PC-3 (cell line): Measurements from ENCODE around the gene MAD1L1. TPM values are rescaled to one million over a fixed set of nuclear protein-coding genes. Genes with fewer than 3 reads are reported as not detected.

Source experiments
- ATAC-seq: fragments of 200-7000 bp; cut with Tn5 transposase; 2 replicates; pipeline ENCODE4 v1.9.1; 2020; ENCODE audit warnings: mild to moderate bottlenecking, moderate library complexity
- BruUV-seq: library from RNA; stranded (reverse); fragments of 400-500 nt; replicated peaks from 2 replicates; lab custom pipeline; 2021; lab: Mats Ljungman, UMichigan
- CTCF ChIA-PET: fragments of 300-600 bp; sonication (Branson Sonifier 250); formaldehyde crosslinking; loops from one replicate; lab custom pipeline; 2022; ENCODE audit warnings: antibody characterized with exemption; lab: Charles Lee
- POLR2A ChIA-PET: fragments of 300-600 bp; sonication (Branson Sonifier 250); formaldehyde crosslinking; loops from one replicate; lab custom pipeline; 2022; ENCODE audit warnings: antibody characterized with exemption; ENCODE audit not compliant: unreplicated experiment; lab: Charles Lee
- DNase-seq: peaks from one replicate; pipeline ENCODE4 v3.0.0-alpha.2; 2015
- H2AFZ ChIP-seq: fragments of 300-600 bp; sonication (generic); 2 replicates; pipeline ENCODE4 v1.6.0; 2016; ENCODE audit warnings: antibody characterized with exemption, low read length
- H3F3A ChIP-seq: fragments of 300-600 bp; sonication (generic); one replicate; pipeline ENCODE4 v1.6.0; 2017; ENCODE audit warnings: antibody characterized with exemption, low read length, control low read depth, mild to moderate bottlenecking; ENCODE audit not compliant: unreplicated experiment
- H3K27ac ChIP-seq: fragments of 300-600 bp; sonication (generic); 2 replicates; pipeline ENCODE4 v1.5.1; 2016; ENCODE audit warnings: mild to moderate bottlenecking, low read length
- H3K27me3 ChIP-seq: fragments of 300-600 bp; sonication (generic); 2 replicates; pipeline ENCODE4 v1.6.1; 2016; ENCODE audit warnings: low read length, mixed read lengths
- H3K36me3 ChIP-seq: fragments of 300-600 bp; sonication (generic); 2 replicates; pipeline ENCODE4 v1.6.1; 2016; ENCODE audit warnings: low read depth, mixed run types, low read length, mixed read lengths
- H3K4me1 ChIP-seq: fragments of 300-600 bp; sonication (generic); 2 replicates; pipeline ENCODE4 v1.5.1; 2016; ENCODE audit warnings: low read length; ENCODE audit not compliant: insufficient read depth
- H3K4me2 ChIP-seq: fragments of 300-600 bp; sonication (generic); 2 replicates; pipeline ENCODE4 v1.6.0; 2016; ENCODE audit warnings: low read length
- H3K4me3 ChIP-seq: fragments of 300-600 bp; sonication (generic); 2 replicates; pipeline ENCODE4 v1.5.1; 2016; ENCODE audit warnings: mild to moderate bottlenecking, low read length, mixed read lengths
- H3K79me2 ChIP-seq: fragments of 300-600 bp; sonication (generic); 2 replicates; pipeline ENCODE4 v1.6.1; 2017; ENCODE audit warnings: low read length, mixed read lengths
- H3K9ac ChIP-seq: fragments of 300-600 bp; sonication (generic); 2 replicates; pipeline ENCODE4 v1.6.0; 2016; ENCODE audit warnings: mild to moderate bottlenecking, low read length
- H3K9me2 ChIP-seq: fragments of 300-600 bp; sonication (generic); replicated peaks from 2 replicates; pipeline ENCODE4 v1.6.1; 2016; ENCODE audit warnings: mixed run types, low read length, mixed read lengths
- H3K9me3 ChIP-seq: fragments of 300-600 bp; sonication (generic); 2 replicates; pipeline ENCODE4 v1.6.1; 2016; ENCODE audit warnings: low read length, mixed read lengths
- H4K20me1 ChIP-seq: fragments of 300-600 bp; sonication (generic); 2 replicates; pipeline ENCODE4 v1.6.1; 2016; ENCODE audit warnings: low read length, mixed read lengths
- EZH2 ChIP-seq: fragments of 300-600 bp; sonication (generic); IDR thresholded peaks from one replicate; pipeline ENCODE4 v1.6.1; 2017; ENCODE audit warnings: antibody characterized with exemption, mild to moderate bottlenecking, low read length; ENCODE audit not compliant: unreplicated experiment
- EZH2phosphoT487 ChIP-seq: fragments of 300-600 bp; sonication (generic); IDR thresholded peaks from 2 replicates; pipeline ENCODE4 v1.6.1; 2018; ENCODE audit warnings: mild to moderate bottlenecking, antibody characterized with exemption, low read length, borderline replicate concordance
- intact Hi-C: fragments of 100-400 bp; cut with micrococcal nuclease; formaldehyde crosslinking; loops from 2 replicates; pipeline ENCODE4 v1.9.0; 2023
- total RNA-seq: library from RNA; depleted of rRNA; stranded (reverse); fragments of >200 nt; gene quantifications from 2 replicates; pipeline ENCODE4 v1.2.3, GENCODE V29; 2014
- TF ChIP-seq, protein P1 (sequence below): fragments of 300-600 bp; sonication (generic); conservative IDR thresholded peaks from 2 replicates; pipeline ENCODE4 v1.5.1; 2017; ENCODE audit warnings: antibody characterized with exemption, low read depth, mild to moderate bottlenecking, low read length

MAD1L1 gene
- total RNA-seq, 1 experiment from 2014 or later, result 88.4 TPM

DNA sequence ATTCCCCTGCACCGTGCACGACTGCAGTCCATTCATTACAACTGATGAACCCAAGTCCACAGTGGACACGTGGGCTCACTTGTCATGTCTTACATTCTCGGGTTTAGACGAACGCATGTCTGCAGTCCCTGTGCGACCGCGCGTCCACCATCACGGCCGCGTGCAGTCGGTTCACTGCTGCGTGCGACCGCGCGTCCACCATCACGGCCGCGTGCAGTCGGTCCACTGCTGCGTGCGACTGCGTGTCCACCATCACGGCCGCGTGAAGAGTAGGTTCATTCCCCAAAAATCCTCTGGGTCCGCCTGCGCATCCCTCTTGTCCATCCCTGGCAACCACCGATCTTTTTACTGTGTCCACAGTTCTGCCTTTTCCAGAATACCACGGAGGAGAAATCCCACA, 100.5 kb downstream of the MAD1L1 start:
- DNase-seq, result no peak
- Histone ChIP-seq H3K4me2 (no peak overlapping the region), H2AFZ (no peak overlapping the region), H3K9me2 (no peaks in the 10 kb centered on the region), H3F3A (no peaks in the 10 kb centered on the region), H3K36me3 (peaks cover 8% of the 10 kb centered on the region; the same call in 1 of the 2 replicates), H3K9me3 (no peaks in the 10 kb centered on the region), H3K27ac (no peak overlapping the region), H3K27me3 (no peaks in the 10 kb centered on the region), H4K20me1 (no peaks in the 10 kb centered on the region), H3K4me1 (peaks cover 8% of the 10 kb centered on the region; the same call in 1 of the 2 replicates), H3K79me2 (no peaks in the 10 kb centered on the region), H3K9ac (no peak overlapping the region), H3K4me3 (no peak overlapping the region)
- intact Hi-C loops, result no loop called here
- CTCF ChIA-PET, result no interaction called here
- no TSS peak for BruUV-seq
- POLR2A ChIA-PET, result no interaction called here
- ATAC-seq, result no peak
- no peak for TF ChIP-seq EZH2phosphoT487
- TF ChIP-seq EZH2, result no peak
- TF ChIP-seq, protein P1, sequence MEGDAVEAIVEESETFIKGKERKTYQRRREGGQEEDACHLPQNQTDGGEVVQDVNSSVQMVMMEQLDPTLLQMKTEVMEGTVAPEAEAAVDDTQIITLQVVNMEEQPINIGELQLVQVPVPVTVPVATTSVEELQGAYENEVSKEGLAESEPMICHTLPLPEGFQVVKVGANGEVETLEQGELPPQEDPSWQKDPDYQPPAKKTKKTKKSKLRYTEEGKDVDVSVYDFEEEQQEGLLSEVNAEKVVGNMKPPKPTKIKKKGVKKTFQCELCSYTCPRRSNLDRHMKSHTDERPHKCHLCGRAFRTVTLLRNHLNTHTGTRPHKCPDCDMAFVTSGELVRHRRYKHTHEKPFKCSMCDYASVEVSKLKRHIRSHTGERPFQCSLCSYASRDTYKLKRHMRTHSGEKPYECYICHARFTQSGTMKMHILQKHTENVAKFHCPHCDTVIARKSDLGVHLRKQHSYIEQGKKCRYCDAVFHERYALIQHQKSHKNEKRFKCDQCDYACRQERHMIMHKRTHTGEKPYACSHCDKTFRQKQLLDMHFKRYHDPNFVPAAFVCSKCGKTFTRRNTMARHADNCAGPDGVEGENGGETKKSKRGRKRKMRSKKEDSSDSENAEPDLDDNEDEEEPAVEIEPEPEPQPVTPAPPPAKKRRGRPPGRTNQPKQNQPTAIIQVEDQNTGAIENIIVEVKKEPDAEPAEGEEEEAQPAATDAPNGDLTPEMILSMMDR, result no peak

DNA sequence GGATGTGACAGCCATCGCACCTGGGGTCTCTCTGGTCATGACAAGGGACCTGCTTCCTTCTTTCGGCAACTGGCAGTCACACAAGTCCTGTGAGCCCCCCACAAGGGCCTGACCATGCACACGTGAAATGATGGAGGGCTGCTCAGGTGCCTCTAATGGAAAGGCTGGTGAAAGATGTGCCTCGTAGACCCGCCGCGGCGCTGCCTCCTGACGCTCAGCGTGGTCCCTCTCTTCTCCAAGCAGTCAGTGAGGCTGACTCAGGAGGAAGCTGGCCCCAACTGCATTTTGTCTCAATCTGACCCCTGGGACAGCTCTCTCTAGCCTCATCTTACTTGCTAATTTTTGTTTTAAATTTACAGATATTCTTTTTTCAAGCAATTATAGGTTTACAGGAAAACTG, 100.9 kb downstream of the MAD1L1 start:
- Histone ChIP-seq H3K9me2 (no peaks in the 10 kb centered on the region), H3K4me3 (no peak overlapping the region), H3K27me3 (no peaks in the 10 kb centered on the region), H3K4me1 (peaks cover 8% of the 10 kb centered on the region; the same call in 1 of the 2 replicates), H3K36me3 (peaks cover 8% of the 10 kb centered on the region; the same call in 1 of the 2 replicates), H3F3A (no peaks in the 10 kb centered on the region), H3K4me2 (no peak overlapping the region), H3K9ac (no peak overlapping the region), H2AFZ (no peak overlapping the region), H4K20me1 (no peaks in the 10 kb centered on the region), H3K27ac (no peak overlapping the region), H3K79me2 (no peaks in the 10 kb centered on the region), H3K9me3 (no peaks in the 10 kb centered on the region)
- ATAC-seq (no peak), DNase-seq (no peak)
- ChIA-PET CTCF (no interaction called here), POLR2A (no interaction called here)
- TF ChIP-seq EZH2 (no peak), EZH2phosphoT487 (no peak)
- TF ChIP-seq, protein P1, result no peak
- intact Hi-C loops, result no loop called here
- BruUV-seq, result no TSS peak

DNA sequence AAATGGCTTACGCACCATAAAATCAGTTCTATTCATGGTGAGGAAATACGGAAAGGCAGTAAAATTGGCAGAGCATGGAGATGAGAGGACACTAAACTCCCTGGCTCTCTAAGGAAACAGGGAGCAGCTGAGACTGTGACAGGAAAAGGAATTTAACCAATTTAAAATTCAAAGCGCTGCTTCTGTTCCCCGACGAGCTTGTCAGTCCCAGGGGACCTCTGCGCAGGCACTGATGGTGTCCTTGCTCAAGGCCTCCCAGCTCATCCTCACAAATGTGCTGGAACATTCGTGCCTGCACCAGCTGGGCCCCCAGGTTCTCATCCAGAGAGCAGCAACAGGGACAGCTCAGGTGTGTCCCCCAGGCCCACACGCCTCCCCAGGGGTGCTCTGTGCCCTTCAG, 101.4 kb downstream of the MAD1L1 start:
- no peaks in the 10 kb centered on the region for H3K9me3 ChIP-seq
- H3K27ac ChIP-seq, result no peak overlapping the region
- H3K9ac ChIP-seq, result no peak overlapping the region
- H3F3A ChIP-seq, result no peaks in the 10 kb centered on the region
- no peaks in the 10 kb centered on the region for H3K27me3 ChIP-seq
- H3K4me2 ChIP-seq, result no peak overlapping the region
- no peaks in the 10 kb centered on the region for H3K9me2 ChIP-seq
- H2AFZ ChIP-seq, result no peak overlapping the region
- peaks cover 8% of the 10 kb centered on the region; the same call in 1 of the 2 replicates for H3K4me1 ChIP-seq
- ChIA-PET CTCF (interaction anchor here (0.5 kb wide), 1 partner anchor 217 kb away, joined by 7 read pairs; no protein-coding TSS in a partner anchor), POLR2A (no interaction called here)
- no peaks in the 10 kb centered on the region for H3K79me2 ChIP-seq
- peaks cover 8% of the 10 kb centered on the region; the same call in 1 of the 2 replicates for H3K36me3 ChIP-seq
- TF ChIP-seq EZH2 (no peak), EZH2phosphoT487 (no peak)
- TF ChIP-seq, protein P1, result no peak
- no peak for ATAC-seq
- no peaks in the 10 kb centered on the region for H4K20me1 ChIP-seq
- H3K4me3 ChIP-seq, result no peak overlapping the region
- DNase-seq, result no peak
- BruUV-seq, result no TSS peak
- intact Hi-C loops, result no loop called here
